PC-9 (cell line): ENCODE data around the gene SPINK5. TPM values are rescaled to one million over a fixed set of nuclear protein-coding genes. Genes with fewer than 3 reads are reported as not detected.

Source experiments
- BruUV-seq: library from RNA; stranded (reverse); fragments of 400-500 nt; replicated peaks from 2 replicates; lab custom pipeline; 2021; lab: Mats Ljungman, UMichigan
- CTCF ChIA-PET: fragments of 300-600 bp; sonication (Branson Sonifier 250); formaldehyde crosslinking; loops from one replicate; lab custom pipeline; 2022; ENCODE audit warnings: antibody characterized with exemption; lab: Charles Lee
- POLR2A ChIA-PET: fragments of 300-600 bp; sonication (Branson Sonifier 250); formaldehyde crosslinking; loops from one replicate; lab custom pipeline; 2022; ENCODE audit warnings: antibody characterized with exemption; ENCODE audit not compliant: unreplicated experiment; lab: Charles Lee
- DNase-seq, 2 experiments: peaks; one replicate each; pipeline versions ENCODE4 v3.0.0 to v3.0.0-alpha.2; 2015 to 2022; ENCODE audit warnings: mixed read lengths in 1 of 2
- H2AFZ ChIP-seq: fragments of 200-600 bp; sonication (generic); 2 replicates; pipeline ENCODE4 v1.8.1; 2017; ENCODE audit warnings: antibody characterized with exemption
- H3F3A ChIP-seq: fragments of 200-600 bp; sonication (generic); 2 replicates; pipeline ENCODE4 v1.8.1; 2017; ENCODE audit warnings: antibody characterized with exemption, mild to moderate bottlenecking, low read depth; ENCODE audit not compliant: insufficient read depth
- H3K27ac ChIP-seq: fragments of 200-600 bp; sonication (generic); 2 replicates; pipeline ENCODE4 v1.6.1; 2016; ENCODE audit warnings: mixed run types
- H3K27me3 ChIP-seq: fragments of 200-600 bp; sonication (generic); 2 replicates; pipeline ENCODE4 v1.6.1; 2016; ENCODE audit warnings: low read depth, mixed run types; ENCODE audit not compliant: insufficient read depth
- H3K36me3 ChIP-seq: fragments of 200-600 bp; sonication (generic); 2 replicates; pipeline ENCODE4 v1.6.1; 2016; ENCODE audit warnings: low read depth, mixed run types
- H3K4me1 ChIP-seq: fragments of 200-600 bp; sonication (generic); replicated peaks from 2 replicates; pipeline ENCODE4 v1.6.1; 2016; ENCODE audit warnings: mixed run types; ENCODE audit not compliant: insufficient read depth
- H3K4me2 ChIP-seq: fragments of 200-600 bp; sonication (generic); 2 replicates; pipeline ENCODE4 v1.6.1; 2017; ENCODE audit warnings: mixed run types
- H3K4me3 ChIP-seq: fragments of 200-600 bp; sonication (generic); 2 replicates; pipeline ENCODE4 v1.6.1; 2016; ENCODE audit warnings: mixed run types
- H3K79me2 ChIP-seq: fragments of 200-600 bp; sonication (generic); 2 replicates; pipeline ENCODE4 v1.6.1; 2017; ENCODE audit warnings: low read depth, mixed run types
- H3K9me2 ChIP-seq: fragments of 200-600 bp; sonication (generic); 2 replicates; pipeline ENCODE4 v1.8.1; 2017; ENCODE audit warnings: mild to moderate bottlenecking; ENCODE audit not compliant: insufficient read depth
- H3K9me3 ChIP-seq: fragments of 200-600 bp; sonication (generic); 2 replicates; pipeline ENCODE4 v1.8.1; 2016; ENCODE audit warnings: low read depth; ENCODE audit not compliant: insufficient read depth
- H4K20me1 ChIP-seq: fragments of 200-600 bp; sonication (generic); 2 replicates; pipeline ENCODE4 v1.8.1; 2017; ENCODE audit not compliant: insufficient read depth
- CTCF ChIP-seq: fragments of 200-600 bp; sonication (generic); conservative IDR thresholded peaks from 2 replicates; pipeline ENCODE4 v1.6.1; 2017; ENCODE audit warnings: mixed run types, antibody characterized with exemption, mild to moderate bottlenecking, moderate library complexity
- EZH2 ChIP-seq: fragments of 200-600 bp; sonication (generic); IDR thresholded peaks from 2 replicates; pipeline ENCODE4 v1.8.0; 2017; ENCODE audit warnings: antibody characterized with exemption, low read depth
- intact Hi-C: fragments of 100-400 bp; cut with micrococcal nuclease; formaldehyde crosslinking; loops from one replicate; pipeline ENCODE4 v1.10.0; 2022; ENCODE audit not compliant: unreplicated experiment
- total RNA-seq: library from RNA; stranded (reverse); gene quantifications from 2 replicates; pipeline ENCODE4 v1.2.3, GENCODE V29; 2021

SPINK5 gene
- total RNA-seq, 1 experiment from 2014 or later: not detected

GRCh38 chr5:148085977-148086705, 22.4 kb downstream of the SPINK5 start:
- intact Hi-C loops: no loop called here

GRCh38 chr5:148090146-148090772, 26.5 kb downstream of the SPINK5 start:
- Histone ChIP-seq H3K4me1 (no peaks in the 10 kb centered on the region; the same call in 1 of the 2 replicates), H3K4me3 (no peak overlapping the region), H3K27me3 (no peaks in the 10 kb centered on the region), H3K79me2 (no peaks in the 10 kb centered on the region), H3F3A (no peaks in the 10 kb centered on the region), H3K9me3 (no peaks in the 10 kb centered on the region; the same call in 1 of the 2 replicates), H3K4me2 (peak overlapping the region; percentile 57; the same call in 1 of the 2 replicates), H2AFZ (no peak overlapping the region), H3K9me2 (no peaks in the 10 kb centered on the region), H4K20me1 (no peaks in the 10 kb centered on the region), H3K36me3 (no peaks in the 10 kb centered on the region), H3K27ac (no peak overlapping the region)
- TF ChIP-seq EZH2 (no peak), CTCF (no peak)
- BruUV-seq: no TSS peak
- no peak for DNase-seq
- intact Hi-C loops: loop anchor here (5.0 kb wide), 1 partner anchor 78 kb away; no protein-coding TSS in a partner anchor
- ChIA-PET CTCF (interaction anchor here (0.7 kb wide), 1 partner anchor 13 kb away, joined by 4 read pairs; no protein-coding TSS in a partner anchor), POLR2A (no interaction called here)

More at GRCh38 chr5:148085977-148086705, 22.4 kb downstream of the SPINK5 start:
- Histone ChIP-seq H3K36me3 (no peaks in the 10 kb centered on the region), H3K4me1 (no peaks in the 10 kb centered on the region; the same call in 1 of the 2 replicates), H4K20me1 (no peaks in the 10 kb centered on the region), H3K79me2 (no peaks in the 10 kb centered on the region), H2AFZ (no peak overlapping the region), H3F3A (no peaks in the 10 kb centered on the region), H3K9me3 (peaks cover 5% of the 10 kb centered on the region), H3K27ac (no peak overlapping the region), H3K4me2 (no peak overlapping the region), H3K4me3 (no peak overlapping the region), H3K9me2 (0 out of 2 replicates have a peak, but pooled peaks cover under 1% of the 10 kb centered on the region), H3K27me3 (no peaks in the 10 kb centered on the region)
- CTCF ChIA-PET: no interaction called here
- no peak for DNase-seq
- POLR2A ChIA-PET: no interaction called here
- TF ChIP-seq CTCF (no peak), EZH2 (no peak)
- no TSS peak for BruUV-seq

- Histone ChIP-seq H2AFZ (no peak overlapping the region), H3K27ac (no peak overlapping the region), H3K9me3 (no peaks in the 10 kb centered on the region; the same call in 1 of the 2 replicates), H3F3A (no peaks in the 10 kb centered on the region), H3K4me2 (peak overlapping the region; percentile 57), H3K4me3 (no peak overlapping the region), H4K20me1 (no peaks in the 10 kb centered on the region), H3K9me2 (no peaks in the 10 kb centered on the region), H3K27me3 (no peaks in the 10 kb centered on the region), H3K79me2 (no peaks in the 10 kb centered on the region), H3K36me3 (no peaks in the 10 kb centered on the region), H3K4me1 (no peaks in the 10 kb centered on the region; the same call in 1 of the 2 replicates)
- BruUV-seq: no TSS peak
- ChIA-PET CTCF (interaction anchor here (0.6 to 0.7 kb wide), 2 partner anchors 13 to 1548 kb away, joined by 4 read pairs; no protein-coding TSS in a partner anchor), POLR2A (no interaction called here)
- intact Hi-C loops: loop anchor here (5.0 kb wide), 1 partner anchor 79 kb away; no protein-coding TSS in a partner anchor
- DNase-seq: peak; percentile 3 to 36
- TF ChIP-seq EZH2 (no peak), CTCF (no peak)
These were observed 27.0 kb downstream of the SPINK5 start for GRCh38 chr5:148090773-148091250.
